RWPE1 (cell line): ENCODE data around the gene EVX2.

Experiments used
- CTCF ChIA-PET: fragments of 350-600 bp; sonication (Branson Sonifier 250); formaldehyde crosslinking; extraction: SDS; loops from one replicate; lab custom pipeline; 2021; lab: Yijun Ruan, JAX
- POLR2A ChIA-PET: fragments of 400-600 bp; formaldehyde crosslinking; extraction: SDS; loops from one replicate; lab custom pipeline; 2020; ENCODE audit warnings: antibody characterized with exemption; ENCODE audit not compliant: low non-redundant PET; lab: Yijun Ruan, JAX
- DNase-seq: peaks from one replicate; pipeline ENCODE4 v3.0.0; 2012; ENCODE audit warnings: low spot score
- H3K27ac ChIP-seq: fragments of 450-650 bp; 2 replicates; pipeline ENCODE4 v1.5.1; 2017
- TF ChIP-seq, protein P1 (sequence below): fragments of 450-650 bp; conservative IDR thresholded peaks from 2 replicates; pipeline ENCODE4 v1.5.1; 2017; ENCODE audit warnings: low read depth, mild to moderate bottlenecking

The EVX2 gene

DNA sequence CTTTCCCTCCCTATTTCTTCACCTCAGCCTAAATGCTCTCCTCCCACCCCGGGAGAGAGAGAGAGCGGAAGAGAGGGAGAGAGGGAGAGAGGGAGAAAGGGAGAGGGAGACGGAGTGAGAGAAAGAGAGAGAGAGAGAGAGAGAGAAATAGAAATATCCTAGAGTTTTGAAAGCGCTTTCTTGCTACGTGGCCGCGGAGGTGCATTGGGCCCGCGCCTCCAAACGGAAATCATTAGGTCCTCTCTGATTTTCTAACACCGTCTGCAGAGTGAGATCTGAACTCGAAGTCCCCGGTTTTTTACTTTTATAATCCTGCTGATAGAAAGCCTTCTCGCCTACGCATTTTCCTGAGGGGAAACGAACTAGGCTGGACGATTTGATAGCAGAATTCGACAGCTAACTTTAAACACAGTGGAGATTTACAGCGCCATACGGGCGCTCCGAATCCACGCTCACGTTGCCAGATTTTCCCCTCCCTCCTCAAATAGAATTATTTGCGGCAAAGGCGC is 903 bp upstream of the EVX2 start:
- no peak overlapping the region for H3K27ac ChIP-seq
- DNase-seq, result no peak
- POLR2A ChIA-PET, result no interaction called here

DNA sequence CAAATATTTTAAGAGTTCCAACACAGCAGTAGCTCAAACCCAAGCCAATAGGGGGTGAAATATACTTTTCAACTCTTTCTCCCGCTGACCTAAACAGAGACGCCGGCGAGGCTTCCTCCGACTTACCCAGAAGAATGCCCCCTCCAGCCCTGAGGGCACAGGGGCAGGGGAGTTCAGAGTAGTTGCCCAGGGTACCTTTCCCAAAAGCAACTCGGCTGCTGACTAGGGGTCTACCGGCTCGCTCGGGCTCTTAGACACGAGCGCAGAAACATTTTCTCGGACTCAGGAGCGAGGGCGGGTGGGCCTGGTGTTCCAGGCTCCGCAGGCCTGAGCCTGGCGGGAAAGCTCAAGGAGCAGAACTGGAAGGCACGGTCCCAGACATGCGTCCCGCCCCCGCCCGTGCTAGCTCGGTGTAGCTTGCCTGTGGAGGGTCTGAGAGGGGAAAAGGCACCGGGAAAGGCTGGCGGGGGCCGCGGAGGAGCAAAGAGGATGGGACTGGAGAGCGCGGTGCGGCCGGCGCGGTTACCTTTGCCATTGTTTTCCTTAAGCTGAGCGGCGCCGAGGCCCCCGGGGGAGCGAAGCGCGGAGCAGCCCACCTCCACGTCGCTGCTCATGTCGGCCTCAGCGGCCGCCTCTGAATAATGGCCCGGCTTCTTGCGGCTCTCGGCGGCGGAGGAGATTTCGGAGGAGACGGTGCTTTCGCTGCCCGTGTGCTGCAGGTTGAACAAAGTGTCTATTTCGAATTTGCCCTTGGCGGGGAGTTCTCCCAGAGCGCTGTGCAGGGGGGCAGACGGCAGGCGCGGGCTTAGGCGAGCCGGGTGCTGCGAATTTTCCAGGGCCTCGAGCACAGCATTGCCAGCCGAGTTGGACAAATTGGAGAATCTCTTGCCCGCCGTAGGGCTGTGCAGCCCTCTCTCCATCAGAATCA is 674 bp downstream of the EVX2 start:
- ChIA-PET POLR2A (no interaction called here), CTCF (interaction anchor here (0.6 kb wide), 2 partner anchors 226 to 687 kb away, joined by 3 to 4 read pairs; no protein-coding TSS in a partner anchor)
- TF ChIP-seq, protein P1, sequence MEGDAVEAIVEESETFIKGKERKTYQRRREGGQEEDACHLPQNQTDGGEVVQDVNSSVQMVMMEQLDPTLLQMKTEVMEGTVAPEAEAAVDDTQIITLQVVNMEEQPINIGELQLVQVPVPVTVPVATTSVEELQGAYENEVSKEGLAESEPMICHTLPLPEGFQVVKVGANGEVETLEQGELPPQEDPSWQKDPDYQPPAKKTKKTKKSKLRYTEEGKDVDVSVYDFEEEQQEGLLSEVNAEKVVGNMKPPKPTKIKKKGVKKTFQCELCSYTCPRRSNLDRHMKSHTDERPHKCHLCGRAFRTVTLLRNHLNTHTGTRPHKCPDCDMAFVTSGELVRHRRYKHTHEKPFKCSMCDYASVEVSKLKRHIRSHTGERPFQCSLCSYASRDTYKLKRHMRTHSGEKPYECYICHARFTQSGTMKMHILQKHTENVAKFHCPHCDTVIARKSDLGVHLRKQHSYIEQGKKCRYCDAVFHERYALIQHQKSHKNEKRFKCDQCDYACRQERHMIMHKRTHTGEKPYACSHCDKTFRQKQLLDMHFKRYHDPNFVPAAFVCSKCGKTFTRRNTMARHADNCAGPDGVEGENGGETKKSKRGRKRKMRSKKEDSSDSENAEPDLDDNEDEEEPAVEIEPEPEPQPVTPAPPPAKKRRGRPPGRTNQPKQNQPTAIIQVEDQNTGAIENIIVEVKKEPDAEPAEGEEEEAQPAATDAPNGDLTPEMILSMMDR, result no peak
- no peak for DNase-seq
- H3K27ac ChIP-seq, result no peak overlapping the region

More for the DNA sequence above, 903 bp upstream of the EVX2 start:
- TF ChIP-seq, protein P1, result no peak
- CTCF ChIA-PET, result interaction anchor here (0.7 to 0.8 kb wide), 2 partner anchors 47 to 708 kb away, joined by 3 read pairs; no protein-coding TSS in a partner anchor

DNA sequence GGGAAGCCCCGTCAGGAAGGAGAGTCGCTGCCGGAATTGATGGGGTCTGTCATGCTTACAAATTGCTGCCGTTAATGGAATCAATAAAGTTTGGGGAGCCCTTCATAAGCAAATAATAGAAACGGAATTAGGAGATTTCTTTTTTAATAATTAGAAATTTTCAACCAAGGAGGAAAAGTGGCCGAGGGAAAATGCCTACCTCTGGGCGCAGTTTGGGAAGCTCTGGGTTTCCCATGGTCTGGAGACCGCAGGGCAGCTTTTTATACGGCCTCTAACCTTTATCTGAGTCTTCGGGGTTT is 1.3 kb downstream of the EVX2 start:
- no peak overlapping the region for H3K27ac ChIP-seq
- TF ChIP-seq, protein P1, result no peak
- DNase-seq, result no peak
- POLR2A ChIA-PET, result no interaction called here
- CTCF ChIA-PET, result interaction anchor here (0.6 kb wide), 1 partner anchor 225 kb away, joined by 3 read pairs; no protein-coding TSS in a partner anchor

DNA sequence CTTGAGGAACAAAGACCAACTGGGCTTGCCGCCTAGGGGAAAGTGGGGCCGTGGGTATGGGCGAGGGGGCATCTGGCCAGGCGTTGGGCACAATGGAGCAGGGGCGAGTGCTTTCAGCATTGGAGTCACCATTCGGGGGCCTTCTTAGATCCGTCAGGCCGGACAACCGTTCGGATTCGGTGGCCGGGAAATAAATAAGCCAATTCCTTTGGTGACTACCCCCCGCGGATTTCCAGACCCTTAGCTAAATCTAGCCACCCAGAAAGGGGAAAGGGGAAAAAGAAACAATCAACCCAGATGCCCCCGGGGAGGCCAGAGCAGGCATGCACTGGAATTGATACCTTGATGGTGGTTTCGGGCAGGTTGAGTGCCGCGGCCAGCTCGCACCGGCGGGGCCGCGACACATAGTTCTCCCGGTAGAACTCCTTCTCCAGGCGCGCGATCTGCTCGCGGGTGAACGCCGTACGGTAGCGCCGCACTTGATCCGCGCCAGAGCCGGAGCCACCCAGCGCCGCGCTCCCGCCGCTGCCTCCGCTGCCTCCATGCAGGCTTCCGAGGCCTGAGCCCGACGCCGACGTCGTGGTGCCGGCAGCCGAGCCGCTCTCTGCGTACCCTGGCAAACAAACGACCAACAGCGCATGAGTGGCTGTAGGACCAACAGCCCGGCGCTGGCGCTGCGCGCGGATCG is 1.8 kb downstream of the EVX2 start:
- CTCF ChIA-PET, result interaction anchor here (1.0 kb wide), 1 partner anchor 15 kb away, joined by 8 read pairs; no protein-coding TSS in a partner anchor

DNA sequence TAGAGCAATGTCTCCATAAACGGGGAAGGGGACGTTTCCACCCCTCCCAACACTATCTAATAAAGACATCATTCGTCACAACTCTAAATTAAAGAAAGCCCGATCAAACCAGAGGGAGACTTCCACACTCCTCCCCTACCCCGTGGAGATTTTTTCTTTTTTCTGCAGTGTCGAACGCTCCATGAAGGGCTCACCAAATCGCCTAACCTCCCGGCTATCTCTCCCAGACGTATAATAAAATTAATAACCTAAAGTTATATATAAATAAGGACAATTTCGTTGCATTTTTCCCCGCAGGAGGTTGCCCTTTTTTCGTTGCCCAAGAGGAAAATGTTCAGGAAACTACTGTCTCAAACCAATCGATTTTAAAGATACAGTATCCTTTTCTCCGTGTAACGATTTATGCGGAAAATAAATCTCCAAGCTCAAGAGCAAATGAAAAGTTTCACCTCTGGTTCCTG is 2.4 kb downstream of the EVX2 start:
- POLR2A ChIA-PET, result no interaction called here
- CTCF ChIA-PET, result interaction anchor here (1.0 kb wide), 1 partner anchor 16 kb away, joined by 8 read pairs; no protein-coding TSS in a partner anchor

More for the DNA sequence above, 1.8 kb downstream of the EVX2 start:
- no peak overlapping the region for H3K27ac ChIP-seq
- POLR2A ChIA-PET, result no interaction called here
- no peak for DNase-seq
- TF ChIP-seq, protein P1, result no peak

More for the DNA sequence above, 2.4 kb downstream of the EVX2 start:
- TF ChIP-seq, protein P1, result no peak
- no peak overlapping the region for H3K27ac ChIP-seq
- no peak for DNase-seq
